HG02852 (cell line): ENCODE data around the gene CCL24.
"Not testable (repeated sequence)": the region's sequence is repeated elsewhere in the genome, so short reads cannot be mapped to it uniquely, and the experiment has no call there.

Source experiments
- ATAC-seq: cut with Tn5 transposase; IDR thresholded peaks from one replicate; pipeline ENCODE4 v1.9.1; 2021; ENCODE audit warnings: mild to moderate bottlenecking, moderate library complexity; ENCODE audit not compliant: unreplicated experiment

The CCL24 gene

DNA sequence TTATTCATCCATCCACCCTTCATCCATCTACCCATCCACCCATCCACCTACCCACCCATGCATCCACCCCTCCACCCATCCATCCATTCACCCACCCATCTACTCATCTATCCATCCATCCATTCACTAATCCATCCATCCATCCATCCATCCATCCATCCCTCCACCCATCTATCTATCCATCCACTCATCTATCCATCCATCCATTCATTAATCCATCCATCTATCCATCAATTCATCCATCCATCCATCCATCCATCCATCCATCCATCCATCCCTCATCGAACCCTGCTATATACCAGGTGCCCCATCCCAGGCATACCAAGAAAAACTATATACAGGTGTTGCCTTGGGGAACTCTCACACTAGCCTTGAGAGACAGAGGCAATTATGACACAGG lies 7.1 kb upstream of the CCL24 start:
- no peak for ATAC-seq

DNA sequence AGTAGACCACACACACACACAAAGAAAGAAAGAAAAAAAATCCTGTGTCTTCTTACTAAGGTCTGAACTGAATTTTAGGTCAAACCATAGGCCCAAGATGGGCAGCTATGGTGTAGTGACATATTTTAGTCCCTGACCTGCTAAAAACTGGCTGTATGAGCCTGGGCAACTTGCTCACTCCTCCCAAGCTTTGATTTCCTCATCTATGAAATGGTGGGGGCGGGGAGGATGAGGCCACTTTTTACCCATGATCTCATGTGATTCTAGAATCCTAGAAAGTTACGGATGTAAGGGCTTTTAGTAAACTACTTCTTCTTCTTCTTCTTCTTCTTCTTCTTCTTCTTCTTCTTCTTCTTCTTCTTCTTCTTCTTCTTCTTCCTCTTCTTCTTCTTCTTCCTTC lies 6.1 kb upstream of the CCL24 start:
- no peak for ATAC-seq

DNA sequence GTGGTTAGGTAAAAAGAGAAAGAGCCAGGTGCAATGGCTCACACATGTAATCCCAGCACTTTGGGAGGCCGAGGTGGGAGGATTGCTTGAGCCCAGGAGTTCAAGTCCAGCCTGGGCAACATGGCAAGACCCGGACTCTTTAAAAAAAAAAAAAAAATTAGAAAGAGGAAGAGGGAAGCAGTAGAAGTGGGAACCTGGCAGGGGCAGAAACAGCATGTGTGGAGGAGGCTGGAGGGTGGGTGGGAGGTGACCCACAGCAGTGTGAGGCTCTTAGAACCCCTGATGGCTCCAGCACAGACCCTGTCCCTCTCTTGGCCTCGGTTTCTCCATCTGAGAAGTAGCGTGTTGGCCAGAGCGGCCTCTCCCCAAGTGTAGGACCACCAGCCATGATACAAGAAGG lies 4.9 kb upstream of the CCL24 start:
- ATAC-seq: no peak

DNA sequence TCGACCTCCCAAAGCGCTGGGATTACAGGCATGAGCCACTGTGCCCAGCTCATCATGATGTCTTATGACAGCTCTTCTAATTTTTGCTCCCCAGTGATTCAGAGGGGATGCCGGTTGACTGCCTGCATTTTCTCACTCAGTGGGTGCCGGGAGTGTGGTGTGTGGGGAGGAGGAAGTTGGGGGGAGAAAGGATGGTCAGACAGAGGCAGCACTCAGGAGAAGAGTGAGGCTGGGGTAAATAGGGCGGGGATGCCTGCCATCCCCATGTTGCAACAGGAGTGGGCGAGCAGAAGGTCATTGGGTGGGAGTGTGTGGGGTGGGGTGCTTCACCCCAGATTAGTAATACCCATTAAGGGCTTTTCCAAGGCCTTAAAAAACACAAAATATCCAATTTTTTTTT lies 3.5 kb upstream of the CCL24 start:
- no peak for ATAC-seq

DNA sequence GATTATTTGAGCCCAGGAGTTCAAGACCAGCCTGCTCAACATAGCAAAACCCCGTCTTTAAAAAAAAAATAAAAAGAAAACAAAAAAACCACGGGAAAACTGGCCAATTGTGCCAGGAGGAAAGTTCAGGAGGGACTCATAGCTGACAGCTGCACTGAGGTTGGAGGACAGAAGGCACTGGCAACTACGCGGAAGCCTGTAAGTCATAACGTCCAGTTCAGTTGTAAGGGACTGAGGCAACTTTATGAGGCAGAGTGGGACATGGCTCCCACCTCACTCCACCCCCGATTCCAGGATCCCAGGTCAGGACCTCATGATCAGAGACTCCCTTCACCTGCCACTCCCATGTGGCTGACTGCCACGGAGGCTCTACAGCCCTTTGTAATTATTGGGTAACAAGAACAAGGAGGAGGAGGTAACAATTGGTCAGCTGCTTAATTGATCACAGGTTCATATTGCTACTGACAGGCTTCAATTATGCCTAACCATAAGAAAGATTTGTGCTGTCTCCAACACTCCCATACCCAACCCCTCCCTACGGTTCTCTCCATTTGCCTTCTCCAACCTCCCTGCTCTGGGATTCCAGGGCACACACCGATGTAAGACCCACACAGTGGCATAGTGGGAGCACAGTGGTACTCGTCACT lies 1.9 kb upstream of the CCL24 start:
- ATAC-seq: no peak

DNA sequence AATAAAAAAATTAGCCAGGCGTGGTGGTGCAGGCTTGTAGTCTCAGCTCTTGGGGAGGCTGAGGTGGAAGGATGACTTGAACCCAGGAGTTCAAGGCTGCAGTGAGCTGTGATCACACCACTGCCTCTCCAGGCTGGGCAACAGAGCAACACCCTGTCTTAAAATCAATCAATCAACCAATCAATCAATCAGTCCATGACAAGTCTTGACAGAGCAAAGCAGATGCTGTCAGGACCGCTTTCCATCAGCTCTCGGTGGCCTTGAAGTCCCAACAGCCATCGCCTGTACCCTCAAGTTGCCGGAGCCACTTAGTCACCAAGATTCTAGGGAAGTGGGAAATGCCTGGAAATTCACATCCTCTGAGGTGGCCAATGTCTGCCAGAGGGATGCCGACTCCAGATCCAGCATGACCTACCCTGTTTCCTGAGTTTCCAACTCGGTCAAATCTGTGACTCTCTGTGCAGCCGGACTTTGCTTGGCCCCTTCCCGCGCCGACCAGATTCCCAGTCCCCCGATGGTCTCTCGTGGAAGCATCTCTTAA lies 871 bp upstream of the CCL24 start:
- no peak for ATAC-seq

DNA sequence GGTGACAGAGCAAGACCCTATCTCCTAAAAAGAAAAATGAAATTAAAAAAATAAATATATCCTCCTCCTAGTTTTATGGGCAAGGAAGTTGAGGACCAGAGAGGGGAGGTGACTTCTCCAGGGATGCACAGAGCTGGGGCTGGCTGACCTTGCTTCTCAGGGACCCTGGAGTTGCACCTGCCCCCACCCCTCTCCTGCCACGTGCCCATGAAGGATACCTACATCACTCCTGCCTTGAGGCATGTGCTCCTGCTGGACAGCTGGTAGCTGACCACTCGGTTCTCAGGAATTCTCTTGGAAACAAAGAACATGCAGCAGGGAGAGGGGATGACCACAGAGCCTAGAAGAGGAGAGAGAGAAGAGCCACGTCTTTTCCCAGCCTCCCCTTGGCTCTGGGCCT lies 522 bp downstream of the CCL24 start:
- no peak for ATAC-seq

DNA sequence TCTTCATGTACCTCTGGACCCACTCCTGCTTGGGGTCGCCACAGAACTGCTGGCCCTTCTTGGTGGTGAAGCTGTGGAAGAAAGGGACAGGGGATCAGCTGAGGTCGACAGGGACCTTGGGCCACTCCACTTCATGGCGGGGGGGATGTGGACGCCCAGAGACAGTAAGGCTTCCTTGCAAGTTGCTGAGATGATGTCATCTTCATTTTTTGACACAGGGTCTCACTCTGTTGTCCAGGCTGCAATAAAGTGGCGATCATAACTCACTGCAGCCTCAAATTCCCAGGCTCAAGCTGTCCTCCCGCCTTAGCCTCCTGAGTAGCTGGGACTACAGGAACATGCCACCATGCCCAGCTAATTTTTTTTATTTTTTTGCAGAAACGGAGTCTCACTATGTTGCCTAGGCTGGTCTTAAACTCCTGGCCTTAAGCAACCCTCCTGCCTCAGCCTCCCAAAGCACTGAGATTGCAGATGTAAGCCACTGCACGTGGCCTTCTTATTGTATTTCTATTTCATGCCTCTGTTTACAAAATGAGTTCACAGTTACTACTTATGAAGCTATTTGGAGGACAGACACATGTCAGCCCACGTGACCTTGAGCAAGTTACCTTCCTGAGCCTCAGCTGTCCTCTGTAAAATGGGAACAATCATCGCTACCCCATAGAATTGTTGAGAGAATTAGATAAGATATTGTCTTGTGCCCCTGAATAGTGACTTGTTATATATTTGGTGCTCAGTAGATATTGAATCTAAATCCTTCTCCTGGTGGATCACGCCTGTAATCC lies 1.5 kb downstream of the CCL24 start:
- ATAC-seq: no peak

DNA sequence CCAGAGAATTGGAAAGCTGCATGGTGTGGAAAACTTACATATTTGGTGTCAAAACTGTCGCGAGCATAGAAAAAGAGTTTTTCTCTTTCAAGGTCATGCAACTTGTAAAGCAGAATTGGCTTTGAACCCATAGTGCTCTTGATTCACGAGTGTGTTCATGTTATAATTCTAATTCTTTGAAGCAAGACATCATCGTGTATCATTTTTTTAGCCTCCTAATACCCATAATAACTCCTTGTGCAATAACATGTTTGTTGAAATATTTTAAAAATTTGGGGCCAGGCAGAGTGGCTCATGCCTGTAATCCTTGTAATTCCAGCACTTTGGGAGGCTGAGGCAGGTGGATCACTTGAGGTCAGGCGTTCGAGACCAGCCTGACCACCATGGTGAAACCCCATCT lies 4.2 kb downstream of the CCL24 start:
- no peak for ATAC-seq

DNA sequence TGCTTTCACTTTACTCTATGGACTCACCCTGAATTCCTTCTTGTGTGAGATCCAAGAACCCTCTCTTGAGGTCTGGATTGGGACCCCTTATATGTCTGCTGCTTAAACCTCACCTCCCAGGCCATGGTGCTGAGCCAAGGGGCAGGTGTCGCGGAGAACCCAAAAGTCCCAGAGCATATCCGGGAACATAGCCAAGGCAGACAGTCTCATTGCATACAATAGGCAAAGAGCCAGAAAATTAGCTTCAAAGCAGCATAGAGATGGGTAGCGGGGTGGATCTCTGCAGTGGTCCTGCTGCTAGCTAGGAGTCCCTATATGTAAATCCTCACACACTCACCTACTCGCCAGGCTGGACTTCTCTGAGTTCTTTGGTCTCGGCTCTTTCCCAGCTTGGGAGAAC lies 5.5 kb downstream of the CCL24 start:
- ATAC-seq: no peak

DNA sequence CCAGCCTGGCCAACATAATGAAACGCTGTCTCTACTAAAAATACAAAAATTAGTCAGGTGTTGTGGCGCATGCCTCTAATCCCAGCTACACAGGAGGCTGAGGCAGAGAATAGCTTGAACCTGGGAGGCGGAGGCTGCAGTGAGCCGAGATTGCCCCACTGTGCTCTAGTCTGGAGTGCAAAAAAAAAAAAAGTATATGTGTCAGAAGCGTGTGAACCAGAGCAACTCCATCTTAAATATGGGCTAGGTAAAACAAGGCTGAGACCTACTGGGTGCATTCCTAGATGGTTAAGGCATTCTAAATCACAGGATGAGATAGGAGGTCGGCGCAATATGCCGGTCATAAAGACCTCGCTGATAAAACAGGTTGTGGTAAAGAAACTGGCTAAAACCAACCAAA lies 6.2 kb downstream of the CCL24 start:
- no peak for ATAC-seq

DNA sequence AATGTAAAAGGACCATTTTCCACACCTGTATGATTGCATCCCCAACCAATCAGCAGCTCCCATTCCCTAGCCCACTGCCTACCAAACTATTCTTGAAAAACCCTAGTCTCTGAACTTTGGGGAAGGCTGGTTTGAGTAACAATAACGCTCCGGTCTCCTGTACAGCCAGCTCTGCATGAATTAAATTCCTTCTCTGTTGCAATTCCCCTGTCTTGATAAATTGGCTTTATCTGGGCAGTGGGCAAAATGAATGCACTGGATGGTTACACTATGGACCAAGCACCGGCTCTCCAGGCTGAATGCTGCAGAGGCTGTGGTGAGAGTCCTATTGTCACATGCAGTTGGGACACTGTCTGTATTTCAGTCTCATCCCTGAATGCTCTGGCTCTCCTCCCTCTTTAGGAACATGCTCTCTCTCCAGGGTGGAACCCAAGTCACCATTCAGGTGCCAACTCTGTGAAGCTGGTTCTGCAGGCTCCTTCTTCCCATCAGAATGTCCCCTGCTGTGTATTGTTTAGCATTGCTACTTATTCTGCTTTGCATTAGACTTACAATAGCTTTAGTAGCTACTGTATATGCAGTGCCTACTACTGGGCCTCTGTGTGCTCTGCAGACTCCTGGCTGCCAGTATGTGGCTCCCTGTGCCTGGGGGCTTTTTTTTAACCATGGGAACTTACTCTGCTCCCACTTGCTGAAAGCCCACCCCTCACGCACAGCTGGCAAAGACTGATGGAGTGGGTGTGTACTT lies 6.9 kb downstream of the CCL24 start:
- no peak for ATAC-seq

DNA sequence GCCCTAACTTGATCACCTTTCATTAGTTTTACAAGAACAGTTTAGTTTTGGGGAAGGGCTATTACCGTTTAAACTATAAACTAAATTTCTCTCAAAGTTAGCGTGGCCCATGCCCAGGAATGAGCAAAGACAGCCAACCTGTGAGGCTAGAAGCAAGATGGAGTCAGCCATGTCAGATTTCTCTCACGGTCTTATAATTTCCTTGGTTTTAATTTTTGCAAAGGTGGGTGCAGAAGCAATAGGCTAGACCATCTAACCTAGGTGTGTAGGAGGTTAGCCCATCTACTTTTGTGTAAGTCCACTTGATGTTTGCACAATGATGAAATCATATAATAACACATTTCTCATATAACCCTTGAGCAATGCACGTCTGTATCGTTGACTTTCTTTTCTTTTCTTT lies 8.9 kb downstream of the CCL24 start:
- no peak for ATAC-seq

DNA sequence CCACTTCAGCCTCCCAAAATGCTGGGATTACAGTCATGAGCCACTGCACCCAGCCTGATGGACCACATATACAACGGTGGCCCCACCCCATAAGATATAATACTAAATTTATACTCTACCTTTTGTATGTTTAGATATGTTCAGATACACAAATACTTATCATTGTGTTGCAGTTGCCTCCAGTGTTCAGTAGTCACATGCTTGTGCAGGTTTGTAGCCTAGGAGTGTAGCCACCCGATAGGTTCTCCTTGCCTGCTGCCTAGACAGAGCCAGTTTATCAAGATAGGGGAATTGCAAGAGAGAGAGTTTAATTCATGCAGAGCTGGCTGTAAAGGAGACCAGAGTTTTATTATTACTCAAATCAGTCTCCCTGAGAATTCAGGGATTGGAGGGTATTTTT lies 9.6 kb downstream of the CCL24 start:
- no peak for ATAC-seq

DNA sequence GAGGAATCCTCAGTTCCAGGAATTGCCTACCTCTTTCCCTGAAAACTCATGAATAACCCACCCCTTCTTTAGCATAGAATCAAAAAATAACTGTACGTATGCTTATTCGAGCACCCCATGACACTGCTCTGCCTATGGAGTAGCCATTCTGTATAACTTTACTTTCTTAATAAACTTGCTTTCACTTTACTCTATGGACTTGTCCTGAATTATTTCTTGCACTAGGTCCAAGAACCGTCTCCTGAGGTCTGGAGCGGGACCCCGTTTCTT lies 11.1 kb downstream of the CCL24 start:
- ATAC-seq: no peak

DNA sequence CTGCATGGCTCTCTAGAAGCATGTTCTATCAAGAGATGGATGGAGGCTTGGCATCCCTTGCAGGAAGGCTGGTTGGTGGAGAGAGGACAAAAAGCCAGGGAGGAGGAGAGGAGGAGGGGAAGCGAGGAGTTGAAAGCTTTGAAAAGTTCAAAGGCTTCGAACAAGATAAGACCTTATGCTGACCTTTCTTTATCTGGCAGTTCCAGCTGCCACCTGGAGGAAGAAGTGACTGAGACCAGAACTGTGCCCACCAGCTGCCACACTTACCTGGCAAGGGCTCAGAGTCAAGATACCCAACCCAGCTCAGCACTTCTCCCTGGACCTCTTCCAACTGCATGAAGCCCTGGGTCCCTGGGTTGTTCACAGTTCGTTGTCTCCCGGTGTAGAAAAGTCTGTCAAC lies 14.8 kb downstream of the CCL24 start:
- ATAC-seq: no peak

DNA sequence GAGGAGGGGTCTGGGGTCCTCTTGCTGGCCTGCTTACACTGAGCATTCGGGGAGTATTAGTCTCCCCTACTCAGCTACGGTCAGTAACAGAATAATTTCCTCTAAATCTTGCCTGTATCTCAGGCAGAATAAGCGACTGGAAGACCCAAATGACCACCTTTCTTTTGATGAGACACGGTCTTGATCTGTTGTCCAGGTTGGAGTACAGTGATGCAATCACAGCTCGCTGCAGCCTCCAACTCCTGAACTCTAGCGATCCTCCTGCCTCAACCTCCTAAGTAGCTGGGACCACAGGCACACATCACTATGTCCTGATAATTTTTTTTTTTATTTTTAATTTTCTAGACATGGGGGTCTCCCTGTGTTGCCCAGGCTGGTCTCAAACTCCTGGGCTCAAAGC lies 17.2 kb downstream of the CCL24 start:
- ATAC-seq: no peak

DNA sequence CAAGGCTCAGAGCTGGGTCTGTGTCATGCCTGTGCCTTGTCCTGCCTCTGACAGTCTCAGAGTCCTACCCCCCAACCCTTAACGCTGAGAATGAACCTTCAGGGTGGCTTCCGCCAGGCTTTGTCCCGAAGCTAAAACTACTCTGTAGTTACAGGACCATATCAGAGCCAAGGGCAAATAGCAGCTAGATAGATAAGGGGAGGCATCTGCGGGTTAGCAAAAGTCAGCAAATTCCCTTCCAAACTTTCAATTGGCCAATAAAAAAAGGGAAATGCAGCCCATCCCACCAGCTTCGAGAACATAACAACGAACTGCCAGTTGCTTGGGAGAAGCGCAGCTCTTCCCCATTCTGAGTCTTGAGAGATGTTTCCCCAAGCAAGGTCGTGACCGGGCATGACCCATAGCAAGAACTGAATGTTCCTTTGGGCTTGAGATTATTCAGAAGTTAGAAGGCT lies 17.7 kb downstream of the CCL24 start:
- no peak for ATAC-seq

DNA sequence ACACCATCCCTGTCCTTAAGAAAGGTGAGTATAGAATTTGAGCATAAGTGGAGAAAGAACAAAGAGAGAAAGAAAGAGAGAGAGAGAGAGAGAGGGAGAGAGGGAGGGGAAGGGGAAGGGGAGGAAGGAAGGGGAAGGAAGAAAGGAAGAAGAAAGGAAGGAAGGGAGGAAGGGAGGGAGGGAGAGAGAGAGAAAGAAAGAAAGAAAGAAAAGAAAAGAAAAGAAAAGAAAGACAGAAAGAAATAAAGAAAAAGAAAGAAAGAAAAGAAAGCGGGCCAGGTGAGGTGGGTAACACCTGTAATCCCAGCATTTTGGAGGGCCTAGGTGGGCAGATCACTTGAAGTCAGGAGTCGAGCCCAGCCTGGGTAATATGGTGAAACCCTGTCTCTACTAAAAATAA lies 19.9 kb downstream of the CCL24 start:
- ATAC-seq: no peak

DNA sequence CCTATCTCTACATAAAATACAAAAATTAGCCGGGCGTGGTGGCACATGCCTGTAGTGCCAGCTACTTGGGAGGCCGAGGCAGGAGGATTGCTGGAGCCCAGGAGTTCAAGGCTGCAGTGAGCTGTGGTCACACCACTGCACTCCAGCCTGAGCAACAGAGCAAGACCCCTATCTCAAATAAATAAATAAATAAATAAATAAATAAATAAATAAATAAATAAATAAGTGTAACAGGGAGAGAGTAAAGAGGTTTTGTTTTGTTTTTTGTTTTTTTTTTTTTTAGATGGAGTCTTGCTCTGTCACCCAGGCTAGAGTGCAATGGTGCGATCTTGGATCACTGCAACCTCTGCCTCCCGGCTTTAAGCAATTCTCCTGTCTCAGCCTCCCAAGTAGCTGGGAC lies 21.0 kb downstream of the CCL24 start:
- not testable (repeated sequence) for ATAC-seq

DNA sequence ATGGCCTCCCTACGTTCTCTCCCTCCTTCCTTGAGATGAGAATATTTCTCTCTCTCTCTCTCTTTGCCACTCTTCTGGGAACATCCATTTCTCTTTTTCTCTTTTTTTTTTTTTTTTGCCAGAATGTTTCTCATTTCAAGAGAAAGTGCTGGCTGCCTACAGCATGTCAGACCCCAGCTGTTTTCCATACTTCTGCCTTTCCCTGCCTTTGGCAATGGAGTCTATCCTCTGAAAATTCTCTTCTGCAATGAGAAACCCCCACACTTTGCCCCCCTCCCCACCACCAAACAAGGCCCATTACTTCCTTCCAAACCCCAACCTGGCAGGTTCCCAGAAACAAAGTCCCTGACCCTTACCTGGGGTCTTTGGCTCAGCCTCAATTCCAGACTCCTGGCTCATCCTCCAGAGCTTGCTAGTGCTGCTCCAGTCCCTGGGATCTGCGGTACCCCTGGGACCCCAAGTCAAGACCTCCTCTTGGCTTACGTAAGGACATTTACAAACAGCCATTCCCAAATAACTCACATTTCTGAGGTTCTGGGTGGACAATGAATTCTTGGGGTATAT lies 24.2 kb downstream of the CCL24 start:
- ATAC-seq: no peak
